Neutrophil (primary cell): ENCODE data around the gene TRIM59.
A peak's percentile ranks its signal among the peaks of the same experiment; 100 is the strongest.
"Not testable (repeated sequence)": the region's sequence is repeated elsewhere in the genome, so short reads cannot be mapped to it uniquely, and the experiment has no call there.

Experiments
- H3K27ac ChIP-seq: fragments of 200-600 bp; sonication (generic); 2 replicates; pipeline ENCODE4 v1.5.1; 2016; ENCODE audit warnings: mild to moderate bottlenecking, moderate library complexity
- H3K27me3 ChIP-seq: fragments of 200-600 bp; sonication (generic); 2 replicates; pipeline ENCODE4 v1.6.0; 2016; ENCODE audit warnings: mild to moderate bottlenecking
- H3K36me3 ChIP-seq: fragments of 200-600 bp; sonication (generic); 2 replicates; pipeline ENCODE4 v1.5.1; 2017
- H3K4me1 ChIP-seq, 2 experiments: fragments of 200-600 bp in 1 of 2; sonication (generic) in 1 of 2; 1 replicate in 1 of 2; 2 replicates in 1 of 2; pipeline versions ENCODE4 v1.5.1 to v1.6.1; 2013 to 2016; ENCODE audit warnings: low read depth in 1 of 2, low read length in 1 of 2, mild to moderate bottlenecking in 1 of 2, moderate library complexity in 1 of 2; ENCODE audit not compliant: control insufficient read depth in 1 of 2, insufficient read depth in 1 of 2
- H3K4me3 ChIP-seq, 2 experiments: fragments of 200-600 bp in 1 of 2; sonication (generic) in 1 of 2; 1 replicate in 1 of 2; 2 replicates in 1 of 2; pipeline ENCODE4 v1.5.1; 2013 to 2016; ENCODE audit warnings: low read depth in 1 of 2, low read length in 1 of 2, mild to moderate bottlenecking in 1 of 2, moderate library complexity in 1 of 2
- H3K9me3 ChIP-seq: fragments of 200-600 bp; sonication (generic); 2 replicates; pipeline ENCODE4 v1.5.1; 2016
- TF ChIP-seq, protein P1 (sequence below): fragments of 200-600 bp; sonication (generic); IDR thresholded peaks from 2 replicates; pipeline ENCODE4 v1.5.1; 2016; ENCODE audit warnings: antibody characterized with exemption

The TRIM59 gene

DNA sequence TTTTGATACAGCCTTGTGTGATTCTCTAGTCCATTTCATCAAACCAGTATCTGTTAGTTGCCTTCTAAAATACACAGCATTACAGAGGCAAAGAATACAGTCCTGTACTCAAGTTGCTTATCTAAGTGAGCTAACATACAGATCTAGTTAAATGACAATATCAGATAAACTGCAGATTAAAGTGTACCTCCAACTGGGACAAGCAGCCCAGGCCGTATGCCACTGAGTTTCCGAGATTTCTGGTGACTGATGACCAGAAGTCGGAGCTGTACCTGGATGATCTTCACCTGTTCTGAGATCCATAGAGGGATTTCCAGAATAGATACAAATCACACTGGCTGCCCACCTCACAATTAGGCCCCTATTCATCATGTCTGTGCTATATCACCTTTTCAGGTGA is 6.3 kb upstream of the TRIM59 start:
- TF ChIP-seq, protein P1, sequence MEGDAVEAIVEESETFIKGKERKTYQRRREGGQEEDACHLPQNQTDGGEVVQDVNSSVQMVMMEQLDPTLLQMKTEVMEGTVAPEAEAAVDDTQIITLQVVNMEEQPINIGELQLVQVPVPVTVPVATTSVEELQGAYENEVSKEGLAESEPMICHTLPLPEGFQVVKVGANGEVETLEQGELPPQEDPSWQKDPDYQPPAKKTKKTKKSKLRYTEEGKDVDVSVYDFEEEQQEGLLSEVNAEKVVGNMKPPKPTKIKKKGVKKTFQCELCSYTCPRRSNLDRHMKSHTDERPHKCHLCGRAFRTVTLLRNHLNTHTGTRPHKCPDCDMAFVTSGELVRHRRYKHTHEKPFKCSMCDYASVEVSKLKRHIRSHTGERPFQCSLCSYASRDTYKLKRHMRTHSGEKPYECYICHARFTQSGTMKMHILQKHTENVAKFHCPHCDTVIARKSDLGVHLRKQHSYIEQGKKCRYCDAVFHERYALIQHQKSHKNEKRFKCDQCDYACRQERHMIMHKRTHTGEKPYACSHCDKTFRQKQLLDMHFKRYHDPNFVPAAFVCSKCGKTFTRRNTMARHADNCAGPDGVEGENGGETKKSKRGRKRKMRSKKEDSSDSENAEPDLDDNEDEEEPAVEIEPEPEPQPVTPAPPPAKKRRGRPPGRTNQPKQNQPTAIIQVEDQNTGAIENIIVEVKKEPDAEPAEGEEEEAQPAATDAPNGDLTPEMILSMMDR, result no peak
- H3K9me3 ChIP-seq, result no peaks in the 10 kb centered on the region
- no peak overlapping the region for H3K4me3 ChIP-seq
- H3K36me3 ChIP-seq, result no peaks in the 10 kb centered on the region
- H3K27ac ChIP-seq, result no peak overlapping the region
- H3K4me1 ChIP-seq, result no peaks in the 10 kb centered on the region
- no peaks in the 10 kb centered on the region for H3K27me3 ChIP-seq

DNA sequence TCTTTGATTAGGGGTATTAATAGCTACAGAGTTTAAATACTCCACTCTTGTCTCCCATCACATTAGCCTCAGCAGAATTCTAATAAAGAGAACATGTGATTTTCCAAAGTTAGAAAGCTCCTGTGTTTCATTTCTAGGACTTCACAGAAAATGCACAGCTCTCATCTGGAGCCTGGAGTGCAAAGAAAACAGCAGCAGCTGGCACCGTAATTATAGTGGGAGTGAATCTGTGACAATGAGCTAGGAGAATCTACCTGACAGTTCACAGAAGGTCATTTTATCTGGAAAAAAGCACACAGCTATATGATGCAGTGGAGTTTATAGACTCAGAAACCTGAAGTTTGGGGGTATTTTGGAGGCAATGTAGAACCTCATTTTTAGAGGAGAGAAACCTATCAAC is 5.4 kb upstream of the TRIM59 start:
- Histone ChIP-seq H3K27ac (no peak overlapping the region), H3K4me1 (peaks cover 4 to 7% of the 10 kb centered on the region in 2 experiments), H3K36me3 (no peaks in the 10 kb centered on the region), H3K4me3 (no peak overlapping the region), H3K27me3 (no peaks in the 10 kb centered on the region), H3K9me3 (no peaks in the 10 kb centered on the region)
- TF ChIP-seq, protein P1, result no peak

DNA sequence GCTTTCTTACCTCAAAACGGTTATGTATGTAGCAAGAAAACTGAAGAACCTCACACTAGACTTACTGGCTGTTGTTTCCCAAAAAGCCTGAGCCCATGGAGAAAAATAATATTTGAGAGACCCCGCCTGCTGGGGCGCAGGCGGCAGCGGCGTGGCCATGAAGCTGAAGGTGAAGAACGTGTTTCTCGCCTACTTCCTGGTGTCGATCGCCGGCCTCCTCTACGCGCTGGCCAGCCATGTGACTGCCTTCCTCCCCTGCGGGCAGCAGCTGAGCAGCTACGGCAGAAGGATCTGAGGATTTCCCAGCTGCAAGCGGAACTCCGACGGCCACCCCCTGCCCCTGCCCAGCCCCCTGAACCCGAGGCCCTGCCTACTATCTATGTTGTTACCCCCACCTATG is 2.7 kb upstream of the TRIM59 start:
- H3K4me1 ChIP-seq, result peaks cover 13 to 16% of the 10 kb centered on the region in 2 experiments
- H3K27me3 ChIP-seq, H3K4me3 ChIP-seq, H3K9me3 ChIP-seq, H3K36me3 ChIP-seq, H3K27ac ChIP-seq: not testable (repeated sequence)

GRCh38 chr3:160451602-160452001 is 2.0 kb upstream of the TRIM59 start:
- TF ChIP-seq, protein P1, result no peak
- Histone ChIP-seq H3K27ac (no peak overlapping the region), H3K4me3 (no peak overlapping the region)

GRCh38 chr3:160450846-160451245 is 1.3 kb upstream of the TRIM59 start:
- Histone ChIP-seq H3K9me3 (no peaks in the 10 kb centered on the region), H3K36me3 (no peaks in the 10 kb centered on the region), H3K27me3 (no peaks in the 10 kb centered on the region), H3K27ac (no peak overlapping the region), H3K4me3 (no peak overlapping the region), H3K4me1 (peaks cover 13 to 16% of the 10 kb centered on the region in 2 experiments)
- TF ChIP-seq, protein P1, result no peak

More at GRCh38 chr3:160451602-160452001, 2.0 kb upstream of the TRIM59 start:
- Histone ChIP-seq H3K4me1 (peaks cover 13 to 16% of the 10 kb centered on the region in 2 experiments), H3K27me3 (no peaks in the 10 kb centered on the region), H3K36me3 (no peaks in the 10 kb centered on the region), H3K9me3 (no peaks in the 10 kb centered on the region)

GRCh38 chr3:160448845-160449635 is 546 bp downstream of the TRIM59 start:
- Histone ChIP-seq H3K36me3 (no peaks in the 10 kb centered on the region), H3K4me3 (peak overlapping the region; percentile 73 to 82), H3K27ac (peak overlapping the region; percentile 78), H3K4me1 (peaks cover 13 to 16% of the 10 kb centered on the region in 2 experiments), H3K27me3 (no peaks in the 10 kb centered on the region), H3K9me3 (no peaks in the 10 kb centered on the region)
- TF ChIP-seq, protein P1, result no peak
